Hippocampal formation (tissue), 2 donors: ENCODE results near the gene PSG4.
"Not testable (repeated sequence)": the region's sequence is repeated elsewhere in the genome, so short reads cannot be mapped to it uniquely, and the experiment has no call there.

Experiments used
- DNase-seq, 2 donors: peaks; one replicate each; lab custom pipeline; 2025; lab: John Stamatoyannopoulos, UW

PSG4 gene

GRCh38 chr19:43205471-43206105 lies at the start of gene PSG4:
Gene PSG4 (minus strand): TSS chr19:43205638. CDS start chr19:43205536, 102 bp downstream.
- not testable (repeated sequence) for DNase-seq

GRCh38 chr19:43251428-43251827 lies 46.0 kb upstream of the PSG4 start:
- DNase-seq: not testable (repeated sequence)

- not testable (repeated sequence) for DNase-seq
These were observed 44.9 kb upstream of the PSG4 start for GRCh38 chr19:43250296-43250695.

GRCh38 chr19:43248635-43249002 lies 43.2 kb upstream of the PSG4 start:
- DNase-seq: not testable (repeated sequence)

GRCh38 chr19:43247243-43247880 lies 41.9 kb upstream of the PSG4 start:
- not testable (repeated sequence) for DNase-seq

- DNase-seq: not testable (repeated sequence)
These were observed 40.4 kb upstream of the PSG4 start for GRCh38 chr19:43245848-43246247.

- DNase-seq: not testable (repeated sequence)
These were observed 36.8 kb upstream of the PSG4 start for GRCh38 chr19:43242211-43242610.

GRCh38 chr19:43238213-43238612 lies 32.8 kb upstream of the PSG4 start:
- not testable (repeated sequence) for DNase-seq

- not testable (repeated sequence) for DNase-seq
These were observed 30.2 kb upstream of the PSG4 start for GRCh38 chr19:43235686-43236085.

GRCh38 chr19:43229315-43229714 lies 23.9 kb upstream of the PSG4 start:
- no peak for DNase-seq

- not testable (repeated sequence) for DNase-seq
These were observed 23.3 kb upstream of the PSG4 start for GRCh38 chr19:43228730-43229129.

GRCh38 chr19:43226986-43227385 lies 21.5 kb upstream of the PSG4 start:
- not testable (repeated sequence) for DNase-seq

GRCh38 chr19:43224855-43225253 lies 19.4 kb upstream of the PSG4 start:
- DNase-seq: no peak

- not testable (repeated sequence) for DNase-seq
These were observed 18.9 kb upstream of the PSG4 start for GRCh38 chr19:43224201-43224854.

GRCh38 chr19:43221891-43222290 lies 16.5 kb upstream of the PSG4 start:
- DNase-seq: not testable (repeated sequence)

- DNase-seq: not testable (repeated sequence)
These were observed 13.7 kb upstream of the PSG4 start for GRCh38 chr19:43219136-43219535.

GRCh38 chr19:43215881-43216280 lies 10.4 kb upstream of the PSG4 start:
- DNase-seq: not testable (repeated sequence)

- no peak for DNase-seq
These were observed 2.6 kb upstream of the PSG4 start for GRCh38 chr19:43207991-43208390.

GRCh38 chr19:43207174-43207573 lies 1.7 kb upstream of the PSG4 start:
- not testable (repeated sequence) for DNase-seq

- DNase-seq: not testable (repeated sequence)
These were observed 1.8 kb downstream of the PSG4 start for GRCh38 chr19:43203611-43204010.

- not testable (repeated sequence) for DNase-seq
These were observed 3.5 kb downstream of the PSG4 start for GRCh38 chr19:43201891-43202290.

GRCh38 chr19:43201337-43201801 lies 4.1 kb downstream of the PSG4 start:
- DNase-seq: not testable (repeated sequence)
